GM21390 (cell line): ENCODE data around the gene HM13.
"Not testable (repeated sequence)": the region's sequence is repeated elsewhere in the genome, so short reads cannot be mapped to it uniquely, and the experiment has no call there.

Experiments
- ATAC-seq: cut with Tn5 transposase; IDR thresholded peaks from one replicate; pipeline ENCODE4 v1.9.1; 2021; ENCODE audit not compliant: unreplicated experiment

The HM13 gene

DNA sequence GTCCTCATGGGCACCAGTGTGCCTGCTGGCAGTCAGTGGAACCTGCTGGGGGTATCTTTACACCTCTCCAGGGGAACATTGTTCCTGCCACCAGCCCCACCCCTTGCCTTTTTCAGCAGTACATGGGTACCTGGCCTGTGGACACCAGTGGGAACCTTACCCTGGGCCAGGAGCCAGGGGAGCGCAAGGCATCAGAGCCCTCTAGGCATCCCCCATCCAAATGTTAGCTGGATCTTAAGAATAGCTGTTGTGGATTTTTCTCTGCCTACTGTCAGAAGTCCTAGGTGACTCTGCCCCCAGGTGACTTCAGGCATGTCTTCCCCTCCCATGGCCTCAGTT is 52.0 kb downstream of the HM13 start:
- ATAC-seq, result no peak

DNA sequence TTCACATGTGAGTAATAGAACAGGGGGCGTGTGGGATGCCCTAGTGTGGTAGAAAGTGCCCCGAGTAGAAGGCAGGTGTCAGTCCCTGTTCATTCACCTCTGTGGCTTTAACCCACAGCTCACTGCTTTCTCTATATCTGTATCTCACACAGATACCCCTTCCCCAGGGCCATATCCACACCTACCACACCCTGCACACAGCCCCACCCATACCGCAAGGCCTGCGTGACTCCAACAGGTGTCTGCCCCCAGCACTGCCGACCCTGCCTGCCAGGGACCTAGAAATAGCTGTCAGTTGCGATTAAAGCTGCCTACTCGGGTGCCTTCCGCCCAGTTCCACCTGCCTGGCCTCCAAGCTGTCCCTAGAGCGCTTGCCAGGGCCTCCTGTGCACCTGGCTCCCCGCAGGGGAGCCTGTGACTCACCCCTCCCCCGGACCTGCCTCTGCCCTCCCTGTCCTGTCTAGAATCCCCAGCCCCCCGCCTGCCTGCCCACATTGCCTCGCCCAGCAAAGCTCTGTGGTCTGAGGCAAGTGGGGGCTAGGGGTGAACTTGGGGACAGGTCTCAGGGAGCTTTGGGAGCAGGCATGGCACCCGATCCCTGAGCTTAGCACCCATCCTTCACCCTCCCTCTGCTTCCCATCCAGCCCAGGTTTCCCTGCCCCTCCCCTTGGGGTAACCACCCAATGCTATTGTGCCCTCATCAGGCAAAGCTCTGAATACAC is 52.6 kb downstream of the HM13 start:
- ATAC-seq, result no peak

DNA sequence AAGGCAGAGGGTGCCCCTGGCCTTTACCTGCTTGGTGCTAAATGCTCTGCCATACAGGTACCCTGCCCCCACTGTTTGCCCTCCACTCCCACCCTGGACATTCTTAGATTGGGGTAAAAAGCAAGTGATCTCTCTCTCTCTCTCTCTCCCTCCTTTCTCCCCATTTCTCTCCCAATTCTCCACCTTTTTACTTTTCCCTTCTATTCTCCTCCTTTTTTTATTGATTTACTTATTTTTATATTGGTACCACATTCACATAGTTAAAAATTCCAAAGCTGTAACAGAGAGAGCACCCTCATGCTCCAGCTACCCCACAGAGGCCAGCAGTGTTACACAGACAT is 53.1 kb downstream of the HM13 start:
- ATAC-seq, result no peak

DNA sequence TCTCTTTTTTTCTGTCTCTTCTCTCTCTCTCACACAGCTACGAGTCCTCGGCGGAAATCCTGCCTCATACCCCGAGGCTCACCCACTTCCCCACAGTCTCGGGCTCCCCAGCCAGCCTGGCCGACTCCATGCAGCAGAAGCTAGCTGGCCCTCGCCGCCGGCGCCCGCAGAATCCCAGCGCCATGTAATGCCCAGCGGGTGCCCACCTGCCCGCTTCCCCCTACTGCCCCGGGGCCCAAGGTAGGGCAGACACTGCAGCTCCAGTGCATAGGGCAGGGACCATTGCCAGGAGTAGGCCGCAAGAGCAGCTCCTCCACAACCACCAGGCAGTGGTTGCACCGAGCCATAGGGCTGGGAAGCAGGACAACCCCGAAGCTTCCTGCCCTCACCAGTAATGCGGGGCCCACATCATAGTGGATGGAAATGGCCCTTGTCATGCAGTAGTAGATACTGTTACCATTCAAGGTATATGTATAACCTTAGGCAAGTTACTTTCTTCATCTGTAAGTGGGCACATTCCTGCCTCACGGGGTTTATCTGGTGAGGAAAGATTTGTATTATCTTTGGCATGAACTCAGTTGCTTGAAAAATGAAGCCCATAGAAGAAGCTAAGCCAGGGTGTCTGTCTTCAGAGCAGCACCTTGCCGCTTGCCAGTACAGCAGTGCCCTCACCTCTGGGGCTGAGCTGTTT is 53.9 kb downstream of the HM13 start:
- no peak for ATAC-seq

DNA sequence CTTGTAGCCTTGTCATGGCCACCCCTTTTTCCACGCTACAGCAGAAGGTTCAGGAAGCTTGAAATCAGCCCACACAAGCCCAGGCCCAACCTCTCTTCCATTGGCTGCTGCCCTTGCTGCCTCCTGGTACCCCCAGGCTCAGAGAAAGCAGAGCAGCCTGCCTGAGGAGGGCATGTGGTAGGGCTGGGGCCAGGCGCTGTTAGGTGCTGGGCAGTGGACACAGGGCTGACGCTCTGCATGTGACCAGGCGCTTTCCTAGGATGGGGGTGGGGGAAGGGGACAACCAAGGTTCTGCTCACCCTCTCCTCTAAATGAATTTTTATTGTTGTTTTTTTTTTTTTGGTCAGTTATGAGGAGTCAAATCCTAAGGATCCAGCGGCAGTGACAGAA is 54.5 kb downstream of the HM13 start:
- ATAC-seq, result no peak

DNA sequence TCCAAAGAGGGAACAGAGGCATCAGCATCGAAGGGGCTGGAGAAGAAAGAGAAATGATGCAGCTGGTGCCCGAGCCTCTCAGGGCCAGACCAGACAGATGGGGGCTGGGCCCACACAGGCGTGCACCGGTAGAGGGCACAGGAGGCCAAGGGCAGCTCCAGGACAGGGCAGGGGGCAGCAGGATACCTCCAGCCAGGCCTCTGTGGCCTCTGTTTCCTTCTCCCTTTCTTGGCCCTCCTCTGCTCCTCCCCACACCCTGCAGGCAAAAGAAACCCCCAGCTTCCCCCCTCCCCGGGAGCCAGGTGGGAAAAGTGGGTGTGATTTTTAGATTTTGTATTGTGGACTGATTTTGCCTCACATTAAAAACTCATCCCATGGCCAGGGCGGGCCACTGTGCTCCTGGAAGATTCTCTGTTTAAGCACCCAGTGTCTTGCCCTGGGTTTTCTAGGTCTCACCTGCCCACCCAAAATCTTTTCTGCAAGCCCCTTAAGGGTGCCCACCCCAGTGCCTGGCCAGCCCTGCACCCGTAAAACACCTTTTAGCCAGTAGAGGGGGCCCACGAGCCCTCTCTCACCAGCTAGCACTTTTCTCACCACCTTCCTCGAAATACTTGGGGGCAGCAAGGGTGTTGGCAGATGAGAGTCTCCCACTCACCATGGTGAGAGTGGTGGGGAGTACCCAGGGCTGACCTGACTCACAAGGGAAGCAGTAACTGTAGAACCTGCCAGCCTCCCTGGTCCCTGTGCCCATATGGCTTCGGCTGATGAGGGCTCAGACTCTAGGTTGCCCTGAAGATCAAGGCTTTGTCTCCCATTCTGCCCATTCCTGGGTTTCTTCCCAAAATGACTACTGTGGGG is 55.1 kb downstream of the HM13 start:
- ATAC-seq, result no peak

DNA sequence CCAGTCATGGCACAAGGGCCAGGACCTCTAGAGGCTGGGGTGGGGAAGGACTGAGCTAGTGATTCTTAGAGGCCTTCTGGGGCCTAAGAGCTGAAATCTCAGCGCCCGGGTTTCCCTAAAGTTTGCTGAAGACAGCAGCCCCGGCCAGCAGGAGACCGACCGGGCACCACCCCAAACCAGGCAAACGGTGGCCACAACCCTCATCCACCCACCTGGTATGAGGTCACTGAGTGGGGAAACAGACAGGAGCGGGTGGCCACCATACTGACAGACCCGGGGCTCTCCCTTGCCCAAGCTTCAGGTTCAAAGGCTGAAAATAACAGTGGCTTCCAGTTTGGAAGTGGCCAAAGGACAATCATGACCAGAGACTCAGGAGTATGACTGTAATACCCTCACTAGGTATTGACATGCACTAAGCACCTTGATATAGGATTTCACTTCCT is 55.8 kb downstream of the HM13 start:
- no peak for ATAC-seq

DNA sequence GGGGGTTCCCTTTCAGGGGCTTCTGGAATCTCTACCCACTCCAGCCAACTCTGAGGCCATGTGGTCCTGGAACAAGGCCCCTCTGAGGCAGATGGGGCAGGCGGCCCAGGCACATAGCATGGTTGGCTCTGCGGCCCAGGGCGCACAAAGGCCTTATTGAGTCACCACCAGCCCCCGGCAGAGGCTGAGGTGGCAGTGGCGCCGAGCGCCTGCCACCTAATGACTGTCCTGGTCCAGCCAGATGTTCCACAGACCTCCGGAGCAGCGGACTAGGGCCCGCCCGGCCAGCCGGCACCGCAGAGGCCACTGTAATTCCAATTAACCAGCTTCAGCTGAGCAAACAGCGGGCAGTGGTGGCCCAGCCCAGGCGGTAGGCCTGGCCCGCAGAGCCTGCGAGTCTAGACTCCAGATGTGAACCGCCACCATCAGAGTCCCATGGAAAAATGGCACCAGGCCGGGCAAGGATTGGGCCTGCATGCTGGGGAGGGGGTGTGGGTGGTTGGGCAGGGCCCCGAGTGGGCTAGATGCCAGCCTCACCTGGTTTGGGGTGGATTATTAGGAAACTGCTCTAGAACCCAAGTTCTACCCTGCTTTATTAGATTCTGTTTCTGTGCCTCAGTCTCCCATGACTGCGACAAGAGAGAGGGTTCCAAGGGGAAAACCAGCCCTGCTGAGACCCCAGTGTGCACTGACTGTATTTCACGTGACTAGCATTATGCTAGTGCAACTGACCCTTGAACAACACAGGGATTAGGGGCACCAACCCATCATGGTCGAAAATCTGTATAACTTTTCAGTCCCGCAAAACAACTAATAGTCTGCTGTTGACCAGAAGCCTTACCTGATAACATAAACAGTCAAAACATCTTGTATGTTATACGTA is 56.7 kb downstream of the HM13 start:
- no peak for ATAC-seq

DNA sequence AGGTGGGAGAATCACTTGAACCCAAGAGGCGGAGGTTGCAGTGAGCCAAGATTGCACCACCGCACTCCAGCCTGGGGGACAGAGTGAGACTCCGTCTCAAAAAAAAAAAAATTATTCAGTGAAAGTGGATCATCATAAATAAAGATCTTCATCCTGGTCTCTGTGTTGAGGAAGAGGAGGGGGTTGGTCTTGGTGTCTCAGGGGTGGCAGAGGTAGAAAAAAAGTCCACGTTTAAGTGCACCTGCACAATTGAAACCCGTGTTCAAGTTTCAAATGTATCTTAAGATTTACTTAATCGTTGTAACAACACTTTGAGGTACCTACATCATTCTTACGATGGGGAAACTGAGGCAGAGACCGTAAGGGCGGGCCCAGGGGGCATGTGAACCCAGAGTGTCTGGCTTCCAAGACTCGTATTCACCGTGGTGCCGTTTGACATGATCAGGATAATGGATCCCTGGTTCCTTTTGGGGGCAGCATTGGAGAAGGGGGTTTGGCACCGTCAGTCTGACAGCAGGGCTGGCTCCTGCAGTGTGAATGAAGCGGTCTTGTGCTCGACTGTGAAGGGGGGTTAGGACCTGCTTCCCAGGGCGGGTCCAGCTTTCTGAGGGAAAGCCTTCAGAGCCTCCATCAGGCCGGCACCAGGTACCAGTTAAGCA is 57.9 kb downstream of the HM13 start:
- ATAC-seq, result no peak

DNA sequence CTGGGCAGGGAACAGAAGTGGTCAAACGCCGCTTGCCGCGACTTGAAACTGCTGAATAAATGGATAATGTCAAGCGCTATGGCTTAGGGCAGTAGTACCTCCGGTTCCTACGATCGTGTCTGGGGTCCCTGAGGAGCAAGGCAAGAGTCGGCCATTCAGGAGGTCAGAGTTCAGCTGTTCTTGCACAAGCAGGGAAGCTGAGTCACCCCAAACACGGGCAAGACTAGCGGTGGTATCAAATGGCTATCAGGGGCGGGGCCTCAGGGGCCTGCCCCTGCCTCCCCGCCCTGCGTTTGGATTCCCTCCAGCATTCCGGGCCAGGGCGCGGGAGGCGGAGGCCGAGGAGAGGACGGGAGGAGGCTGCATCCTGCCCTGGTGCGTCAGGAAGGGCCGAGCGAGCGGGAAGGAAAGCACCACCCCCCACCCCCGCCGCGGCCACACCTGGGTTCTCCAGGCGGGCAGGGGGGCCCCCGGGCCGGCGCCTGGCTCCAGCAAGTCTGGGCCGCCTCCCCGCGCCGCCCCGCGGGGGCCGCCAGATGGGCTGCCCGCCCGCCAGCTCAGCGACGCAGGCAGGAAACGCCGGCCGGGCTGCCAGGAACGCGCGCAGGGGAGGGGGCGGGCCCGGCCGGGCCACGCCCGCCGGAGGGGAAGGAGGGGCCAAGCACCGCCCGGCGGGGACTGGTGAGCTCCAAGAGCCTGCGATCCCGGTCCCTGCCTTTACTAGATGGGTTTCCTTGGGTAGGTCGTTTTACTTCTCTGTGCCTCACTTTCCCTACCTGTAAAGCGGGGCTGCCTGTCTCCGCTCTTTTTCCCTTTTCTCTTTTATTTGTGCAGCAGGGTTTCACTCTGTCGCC is 58.7 kb downstream of the HM13 start:
- peak; percentile 91 for ATAC-seq

DNA sequence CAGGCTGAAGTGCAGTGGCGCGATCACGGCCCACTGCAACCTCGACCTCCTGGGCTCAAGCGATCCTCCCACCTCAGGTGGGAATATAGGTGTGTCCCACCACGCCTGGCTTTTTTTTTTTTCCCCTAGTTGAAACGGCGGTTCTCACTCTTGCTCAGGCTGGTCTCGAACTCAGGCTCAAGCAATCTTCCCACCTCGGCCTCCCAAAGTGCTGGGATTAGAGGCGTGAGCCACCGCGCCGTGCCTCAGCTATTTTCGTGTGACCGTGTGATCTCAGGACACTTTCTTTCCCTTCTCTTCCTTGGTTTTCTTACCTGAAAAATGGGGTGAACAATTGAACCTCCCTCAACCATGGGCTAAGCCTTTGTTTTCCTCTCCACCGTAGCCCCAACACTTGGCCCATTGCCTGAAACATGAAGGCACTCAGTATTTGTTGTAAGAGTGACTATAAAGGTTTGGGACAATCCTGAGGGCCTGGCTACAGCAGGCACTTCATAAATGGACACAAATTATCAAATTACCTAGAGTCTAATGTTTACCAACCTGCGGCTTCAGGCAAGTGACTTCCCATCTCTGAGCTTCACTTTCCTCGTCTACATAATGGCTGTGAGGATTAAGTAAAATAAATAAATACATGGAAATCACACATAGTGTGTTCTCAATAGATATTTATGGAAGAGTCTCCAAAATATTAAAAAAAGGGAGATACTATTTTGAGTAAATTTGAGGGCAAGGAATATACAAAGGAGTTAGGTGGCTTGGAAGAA is 59.5 kb downstream of the HM13 start:
- peak; percentile 6 for ATAC-seq

DNA sequence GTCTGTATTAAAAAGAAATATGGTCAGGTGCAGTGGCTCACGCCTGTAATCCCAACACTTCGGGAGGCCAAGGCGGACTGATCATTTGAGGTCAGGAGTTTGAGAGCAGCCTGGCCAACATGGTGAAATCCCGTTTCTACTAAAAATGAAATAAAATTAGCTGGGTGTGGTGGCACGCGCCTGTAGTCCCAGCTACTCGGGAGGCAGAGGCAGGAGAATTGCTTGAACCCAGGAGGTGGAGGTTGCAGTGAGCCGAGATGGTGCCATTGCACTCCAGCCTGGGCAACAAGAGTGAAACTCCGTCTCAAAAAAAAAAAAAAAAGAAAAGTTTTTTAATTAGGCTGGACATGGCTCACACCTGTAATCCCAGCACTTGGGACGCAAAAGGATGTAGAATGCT is 60.7 kb downstream of the HM13 start:
- ATAC-seq, result not testable (repeated sequence)

DNA sequence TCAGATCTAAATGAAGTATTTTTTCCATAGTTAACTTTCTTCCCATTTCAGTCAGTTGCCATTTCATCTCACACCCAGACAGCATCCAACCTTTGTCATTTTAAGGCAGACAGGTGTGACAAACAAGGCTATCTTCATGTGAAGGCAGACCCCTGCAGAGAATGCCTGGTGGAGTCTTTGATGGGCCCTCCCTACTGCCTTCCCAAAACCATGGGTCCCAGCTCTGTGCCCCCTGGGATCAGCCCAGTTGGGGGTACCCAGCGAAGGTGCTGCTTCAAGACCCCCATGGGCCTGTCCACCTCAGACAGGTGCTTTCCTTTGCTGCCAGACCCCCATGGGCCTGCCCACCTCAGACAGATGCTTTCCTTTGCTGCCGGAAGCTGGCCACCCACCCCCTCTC is 62.5 kb downstream of the HM13 start:
- no peak for ATAC-seq

DNA sequence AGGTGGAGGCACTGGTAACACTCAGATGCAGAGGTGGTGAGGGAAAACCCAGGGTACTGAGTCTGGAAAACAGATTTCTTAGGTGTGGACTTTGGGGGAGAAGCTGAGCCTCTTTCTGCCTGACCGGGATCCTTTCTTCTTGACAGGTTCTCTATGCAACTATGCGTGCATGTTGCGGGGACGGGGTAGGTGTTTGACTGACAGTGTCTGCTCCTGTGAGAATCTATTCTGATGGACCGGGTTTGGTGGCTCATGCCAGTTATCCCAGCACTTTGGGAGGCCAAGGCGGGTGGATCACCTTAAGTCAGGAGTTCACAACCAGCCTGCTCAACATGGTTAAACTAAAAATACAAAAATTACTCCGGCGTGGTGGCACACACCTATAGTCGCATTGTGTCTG is 63.0 kb downstream of the HM13 start:
- no peak for ATAC-seq

DNA sequence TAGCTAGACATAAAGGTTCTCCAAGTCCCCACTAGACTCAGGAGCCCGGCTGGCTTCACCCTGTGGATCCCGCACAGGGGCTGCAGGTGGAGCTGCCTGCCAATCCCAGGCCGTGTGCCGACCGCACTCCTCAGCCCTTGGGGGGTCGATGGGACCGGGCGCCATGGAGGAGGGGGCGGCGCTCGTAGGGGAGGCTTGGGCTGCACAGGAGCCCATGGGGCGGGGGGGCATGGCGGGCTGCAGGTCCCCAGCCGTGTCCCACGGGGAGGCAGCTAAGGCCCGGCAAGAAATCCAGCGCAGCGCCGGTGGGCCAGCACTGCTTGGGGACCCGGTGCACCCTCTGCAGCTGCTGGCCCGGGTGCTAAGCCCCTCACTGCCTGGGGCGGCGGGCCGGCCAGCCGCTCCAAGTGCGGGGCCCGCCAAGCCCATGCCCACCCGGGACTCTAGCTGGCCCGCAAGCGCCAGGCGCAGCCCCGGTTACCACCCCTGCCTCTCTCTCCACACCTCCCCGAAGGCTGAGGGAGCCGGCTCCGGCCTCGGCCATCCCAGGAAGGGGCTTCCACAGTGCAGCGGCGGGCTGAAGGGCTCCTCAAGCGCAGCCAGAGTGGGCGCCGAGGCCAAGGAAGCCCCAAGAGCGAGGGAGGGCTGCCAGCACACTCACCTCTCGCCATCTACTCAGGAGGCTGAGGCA is 64.4 kb downstream of the HM13 start:
- ATAC-seq, result no peak

DNA sequence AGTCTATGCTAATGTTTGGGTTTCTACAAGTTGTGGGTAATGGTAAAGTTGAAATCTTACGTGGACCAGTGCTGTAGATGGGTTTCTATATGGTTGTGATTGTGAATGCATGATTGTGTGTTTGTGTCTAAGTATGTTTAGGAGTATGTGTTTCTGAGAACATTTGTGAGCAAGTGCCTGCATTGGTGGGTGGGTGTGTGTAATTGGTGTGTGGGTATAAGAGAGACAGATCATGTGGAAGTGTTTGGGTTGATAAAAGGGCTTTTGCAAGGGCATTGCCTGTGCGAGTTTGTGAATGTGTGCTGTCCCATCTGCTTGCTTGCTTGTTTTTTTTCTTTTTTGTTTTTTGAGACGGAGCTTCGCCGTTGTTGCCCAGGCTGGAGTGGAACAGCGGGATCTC is 65.0 kb downstream of the HM13 start:
- ATAC-seq, result no peak

DNA sequence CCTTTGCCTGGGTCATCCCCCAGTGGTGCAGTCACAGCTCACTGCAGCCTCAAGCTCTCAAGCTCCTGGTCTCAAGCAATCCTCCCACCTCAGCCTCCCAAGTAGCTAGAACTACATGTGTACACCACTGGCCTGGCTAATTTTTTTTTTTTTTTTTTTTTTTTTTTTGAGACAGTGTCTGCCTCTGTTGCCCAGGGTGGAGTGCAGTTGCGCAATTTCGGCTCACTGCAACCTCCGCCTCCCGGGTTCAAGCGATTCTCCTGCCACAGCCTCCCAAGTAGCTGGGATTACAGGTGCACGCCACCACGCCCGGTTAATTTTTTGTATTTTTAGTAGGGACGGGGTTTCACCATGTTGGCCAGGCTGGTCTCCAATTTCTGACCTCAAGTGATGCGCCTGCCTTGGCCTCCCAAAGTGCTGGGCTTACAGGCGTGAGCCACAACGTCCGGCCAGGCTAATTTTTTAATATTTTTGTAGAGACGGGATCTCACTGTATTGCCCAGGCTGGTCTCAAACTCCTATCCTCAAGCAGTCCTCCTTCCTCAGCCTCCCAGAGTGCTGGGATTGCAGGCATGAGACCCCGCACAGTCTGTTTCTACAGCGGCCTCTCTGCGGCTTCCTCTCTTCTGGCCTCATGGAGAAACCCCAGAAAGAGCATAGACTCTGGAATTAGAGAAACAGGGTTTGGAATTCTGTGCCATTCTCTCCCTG is 65.9 kb downstream of the HM13 start:
- not testable (repeated sequence) for ATAC-seq

DNA sequence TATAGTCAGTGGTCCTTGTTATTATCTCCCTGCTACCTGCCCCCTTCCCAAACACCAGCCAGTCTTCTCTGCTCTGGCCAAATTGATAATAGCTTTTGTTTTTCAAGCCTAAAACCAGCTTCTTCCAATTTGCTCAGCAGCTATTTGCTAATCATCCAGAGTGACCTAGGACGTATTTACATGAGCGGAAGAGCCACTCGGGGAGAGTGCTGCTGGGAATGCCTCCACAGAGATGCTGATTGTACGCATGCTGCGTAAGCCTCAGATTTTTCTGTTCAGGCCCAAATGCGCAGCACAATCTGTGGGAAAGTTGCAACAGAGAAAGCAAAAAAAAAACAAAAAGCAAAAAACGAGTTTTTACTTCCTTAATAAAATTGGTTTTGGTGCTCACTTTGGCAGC is 66.5 kb downstream of the HM13 start:
- ATAC-seq, result no peak
